Esophagus squamous epithelium (tissue), 4 donors: ENCODE results near the gene KAT6B.

ENCODE experiments used
- POLR2A ChIP-seq, 4 donors: fragments of 450-650 bp; IDR thresholded peaks; one replicate each; pipeline ENCODE4 v1.6.1; 2017; ENCODE audit warnings: antibody characterized with exemption in 4 of 4, mild to moderate bottlenecking in 4 of 4, moderate library complexity in 3 of 4
- TF ChIP-seq, protein P1 (sequence below), 6 experiments: fragments of 450-650 bp in 4 of 6; fragments of 200-600 bp in 2 of 6; sonication (generic) in 2 of 6; IDR thresholded peaks; one replicate each; pipeline ENCODE4 v1.5.1; 2016 to 2019; ENCODE audit warnings: antibody characterized with exemption in 6 of 6, mild to moderate bottlenecking in 4 of 6, moderate library complexity in 4 of 6

DNA sequence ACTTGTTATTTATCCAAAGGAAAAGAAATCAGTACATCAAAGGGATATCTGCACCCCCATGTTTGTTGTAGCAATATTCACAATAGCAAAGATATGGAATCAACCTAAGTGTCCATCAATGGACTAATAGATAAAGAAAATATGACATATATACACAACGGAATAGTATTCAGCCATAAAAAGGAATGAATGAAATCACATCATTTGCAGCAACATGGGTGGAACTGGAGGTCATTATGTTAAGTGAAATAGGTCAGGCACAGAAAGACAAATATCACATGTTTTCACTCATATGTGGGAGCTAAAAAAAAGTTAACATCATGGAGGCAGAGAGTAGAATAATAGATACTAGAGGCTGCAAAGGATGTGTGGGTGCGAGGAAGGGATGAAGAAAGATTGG is 25.0 kb upstream of the KAT6B start:
- TF ChIP-seq POLR2A (IDR thresholded peaks at IDR 0.05): no peak
- TF ChIP-seq, protein P1, sequence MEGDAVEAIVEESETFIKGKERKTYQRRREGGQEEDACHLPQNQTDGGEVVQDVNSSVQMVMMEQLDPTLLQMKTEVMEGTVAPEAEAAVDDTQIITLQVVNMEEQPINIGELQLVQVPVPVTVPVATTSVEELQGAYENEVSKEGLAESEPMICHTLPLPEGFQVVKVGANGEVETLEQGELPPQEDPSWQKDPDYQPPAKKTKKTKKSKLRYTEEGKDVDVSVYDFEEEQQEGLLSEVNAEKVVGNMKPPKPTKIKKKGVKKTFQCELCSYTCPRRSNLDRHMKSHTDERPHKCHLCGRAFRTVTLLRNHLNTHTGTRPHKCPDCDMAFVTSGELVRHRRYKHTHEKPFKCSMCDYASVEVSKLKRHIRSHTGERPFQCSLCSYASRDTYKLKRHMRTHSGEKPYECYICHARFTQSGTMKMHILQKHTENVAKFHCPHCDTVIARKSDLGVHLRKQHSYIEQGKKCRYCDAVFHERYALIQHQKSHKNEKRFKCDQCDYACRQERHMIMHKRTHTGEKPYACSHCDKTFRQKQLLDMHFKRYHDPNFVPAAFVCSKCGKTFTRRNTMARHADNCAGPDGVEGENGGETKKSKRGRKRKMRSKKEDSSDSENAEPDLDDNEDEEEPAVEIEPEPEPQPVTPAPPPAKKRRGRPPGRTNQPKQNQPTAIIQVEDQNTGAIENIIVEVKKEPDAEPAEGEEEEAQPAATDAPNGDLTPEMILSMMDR (IDR thresholded peaks at IDR 0.05): no peak
